Measurements from ENCODE around the gene C1orf87.

GRCh38 chr1:60078182-60078581, 4.6 kb upstream of the C1orf87 start:
- no peak for TF ChIP-seq POLR2A (IDR thresholded peaks at IDR 0.05)
- TF ChIP-seq CTCF (IDR thresholded peaks at IDR 0.05), result no peak
- no peak for TF ChIP-seq POLR2AphosphoS5 (IDR thresholded peaks at IDR 0.05)

Data from transverse colon (tissue), 4 donors.